ENCODE measurements around the gene GNG2.

- no peak for TF ChIP-seq POLR2A (IDR thresholded peaks at IDR 0.05)
- no peak for TF ChIP-seq CTCF (IDR thresholded peaks at IDR 0.05)
Observed at GRCh38 chr14:51928568-51928967, 68.2 kb downstream of the GNG2 start.
